ENCODE data around the gene RAD17.
"Not testable (repeated sequence)": the region's sequence is repeated elsewhere in the genome, so short reads cannot be mapped to it uniquely, and the experiment has no call there.

The RAD17 gene

GRCh38 chr5:69369340-69370121 is at the start of gene RAD17, which contains the start of the genes AK6 and TAF9:
RAD17 (plus strand) TSS chr5:69369818; CDS start chr5:69372209, 2,391 bp downstream.
AK6 (minus strand) TSS chr5:69369520; CDS start chr5:69369490, 30 bp downstream.
TAF9 (minus strand) TSS chr5:69369520; CDS start chr5:69365737, 3,783 bp downstream.
- in situ Hi-C loops (cut with HindIII; ENCODE audit: low pct_ligation_motif_present, low pct_unique_long_range_greater_than_20kb, low sequenced_read_pairs) = loop anchor here (25.0 kb wide), 1 partner anchor 107 kb away; no protein-coding TSS in a partner anchor
- peak; percentile 85 for DNase-seq

- DNase-seq = no peak
- in situ Hi-C loops (cut with HindIII; ENCODE audit: low pct_ligation_motif_present, low pct_unique_long_range_greater_than_20kb, low sequenced_read_pairs) = no loop called here
Observed at GRCh38 chr5:69326365-69326764, 43.3 kb upstream of the RAD17 start.

GRCh38 chr5:69329905-69330489 is 39.6 kb upstream of the RAD17 start:
- in situ Hi-C loops (cut with HindIII; ENCODE audit: low pct_ligation_motif_present, low pct_unique_long_range_greater_than_20kb, low sequenced_read_pairs) = no loop called here
- no peak for DNase-seq

GRCh38 chr5:69331528-69332445 is 37.8 kb upstream of the RAD17 start:
- peak; percentile 2 for DNase-seq
- in situ Hi-C loops (cut with HindIII; ENCODE audit: low pct_ligation_motif_present, low pct_unique_long_range_greater_than_20kb, low sequenced_read_pairs) = no loop called here

GRCh38 chr5:69333668-69334315 is 35.8 kb upstream of the RAD17 start:
- DNase-seq; in situ Hi-C loops (cut with HindIII; ENCODE audit: low pct_ligation_motif_present, low pct_unique_long_range_greater_than_20kb, low sequenced_read_pairs): not testable (repeated sequence)

- in situ Hi-C loops (cut with HindIII; ENCODE audit: low pct_ligation_motif_present, low pct_unique_long_range_greater_than_20kb, low sequenced_read_pairs) = no loop called here
- DNase-seq = peak; percentile 75
Observed at GRCh38 chr5:69334793-69335268, 34.8 kb upstream of the RAD17 start.

GRCh38 chr5:69335341-69335935 is 34.2 kb upstream of the RAD17 start:
- in situ Hi-C loops (cut with HindIII; ENCODE audit: low pct_ligation_motif_present, low pct_unique_long_range_greater_than_20kb, low sequenced_read_pairs) = no loop called here
- DNase-seq = no peak

- in situ Hi-C loops (cut with HindIII; ENCODE audit: low pct_ligation_motif_present, low pct_unique_long_range_greater_than_20kb, low sequenced_read_pairs) = no loop called here
- DNase-seq = no peak
Observed at GRCh38 chr5:69341520-69342161, 28.0 kb upstream of the RAD17 start.

- in situ Hi-C loops (cut with HindIII; ENCODE audit: low pct_ligation_motif_present, low pct_unique_long_range_greater_than_20kb, low sequenced_read_pairs) = no loop called here
- no peak for DNase-seq
Observed at GRCh38 chr5:69343083-69343482, 26.5 kb upstream of the RAD17 start.

- in situ Hi-C loops (cut with HindIII; ENCODE audit: low pct_ligation_motif_present, low pct_unique_long_range_greater_than_20kb, low sequenced_read_pairs) = loop anchor here (25.0 kb wide), 1 partner anchor 88 kb away; no protein-coding TSS in a partner anchor
- no peak for DNase-seq
Observed at GRCh38 chr5:69350664-69351063, 19.0 kb upstream of the RAD17 start.

- no peak for DNase-seq
- in situ Hi-C loops (cut with HindIII; ENCODE audit: low pct_ligation_motif_present, low pct_unique_long_range_greater_than_20kb, low sequenced_read_pairs) = loop anchor here (25.0 kb wide), 1 partner anchor 97 kb away; no protein-coding TSS in a partner anchor
Observed at GRCh38 chr5:69359699-69360098, 9.9 kb upstream of the RAD17 start.

GRCh38 chr5:69360442-69360841 is 9.2 kb upstream of the RAD17 start:
- no peak for DNase-seq

GRCh38 chr5:69364414-69364813 is 5.2 kb upstream of the RAD17 start:
- DNase-seq = peak; percentile 36
- in situ Hi-C loops (cut with HindIII; ENCODE audit: low pct_ligation_motif_present, low pct_unique_long_range_greater_than_20kb, low sequenced_read_pairs) = loop anchor here (25.0 kb wide), 1 partner anchor 102 kb away; no protein-coding TSS in a partner anchor

More at GRCh38 chr5:69360442-69360841, 9.2 kb upstream of the RAD17 start:
- in situ Hi-C loops (cut with HindIII; ENCODE audit: low pct_ligation_motif_present, low pct_unique_long_range_greater_than_20kb, low sequenced_read_pairs) = loop anchor here (25.0 kb wide), 1 partner anchor 98 kb away; no protein-coding TSS in a partner anchor

- no peak for DNase-seq
- in situ Hi-C loops (cut with HindIII; ENCODE audit: low pct_ligation_motif_present, low pct_unique_long_range_greater_than_20kb, low sequenced_read_pairs) = loop anchor here (25.0 kb wide), 1 partner anchor 103 kb away; no protein-coding TSS in a partner anchor
Observed at GRCh38 chr5:69364850-69365249, 4.8 kb upstream of the RAD17 start.

- in situ Hi-C loops (cut with HindIII; ENCODE audit: low pct_ligation_motif_present, low pct_unique_long_range_greater_than_20kb, low sequenced_read_pairs) = loop anchor here (25.0 kb wide), 1 partner anchor 105 kb away; no protein-coding TSS in a partner anchor
Observed at GRCh38 chr5:69367697-69368279, 1.8 kb upstream of the RAD17 start.

GRCh38 chr5:69368458-69369339 is 919 bp upstream of the RAD17 start:
- in situ Hi-C loops (cut with HindIII; ENCODE audit: low pct_ligation_motif_present, low pct_unique_long_range_greater_than_20kb, low sequenced_read_pairs) = loop anchor here (25.0 kb wide), 1 partner anchor 106 kb away; no protein-coding TSS in a partner anchor
- DNase-seq = no peak

More at GRCh38 chr5:69367697-69368279, 1.8 kb upstream of the RAD17 start:
- no peak for DNase-seq
